Stimulated activated CD4-positive, alpha-beta T cell treated with anti-CD3 and anti-CD28 coated beads, Interleukin-4, amount 100 ng/mL, for 24 hours (primary cell): ENCODE results near the gene SEMA4F.

Experiments
- DNase-seq: peaks from one replicate; pipeline ENCODE4 v3.0.0-alpha.2; 2020

SEMA4F gene

GRCh38 chr2:74668087-74668486 lies 14.0 kb downstream of the SEMA4F start:
- DNase-seq: no peak

- no peak for DNase-seq
Observed at GRCh38 chr2:74670263-74670662, 16.2 kb downstream of the SEMA4F start.

GRCh38 chr2:74671479-74671878 lies 17.4 kb downstream of the SEMA4F start:
- no peak for DNase-seq

DNA sequence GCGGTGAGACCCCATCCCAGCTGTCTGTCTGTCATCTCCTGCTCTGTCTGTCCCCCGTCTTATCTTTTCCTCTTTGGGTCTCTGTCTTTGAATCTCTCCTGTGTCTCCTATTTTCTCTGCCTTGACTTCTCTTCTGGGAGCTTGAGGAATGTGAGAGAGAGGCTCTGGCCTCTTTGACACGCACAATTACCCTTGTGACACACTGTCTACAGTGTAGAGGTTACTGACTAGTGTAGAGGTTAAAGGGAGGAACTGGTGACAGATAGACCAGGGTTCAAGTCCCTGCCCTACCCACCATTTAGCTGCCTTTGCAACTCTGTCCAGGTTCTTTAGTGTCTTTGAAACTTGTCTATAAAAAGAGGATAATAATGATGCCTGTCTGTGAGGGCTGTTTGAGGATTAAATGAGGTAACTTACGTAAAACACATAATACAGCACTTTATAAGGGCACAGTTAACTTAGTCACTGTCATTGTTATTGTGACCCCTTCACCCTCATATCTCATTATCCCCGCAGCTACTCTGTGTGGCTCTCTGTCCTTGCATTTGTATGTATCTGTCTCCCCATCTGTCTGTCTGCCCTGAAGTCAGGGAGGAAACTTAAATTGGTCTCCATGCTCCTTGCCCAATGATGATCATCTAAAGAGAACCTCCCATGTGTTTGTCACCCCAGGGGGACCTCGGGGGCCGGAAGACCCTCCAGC lies 19.9 kb downstream of the SEMA4F start:
- DNase-seq: no peak

- DNase-seq: no peak
Observed at GRCh38 chr2:74675090-74675489, 21.0 kb downstream of the SEMA4F start.

- no peak for DNase-seq
Observed at GRCh38 chr2:74676331-74676730, 22.3 kb downstream of the SEMA4F start.

DNA sequence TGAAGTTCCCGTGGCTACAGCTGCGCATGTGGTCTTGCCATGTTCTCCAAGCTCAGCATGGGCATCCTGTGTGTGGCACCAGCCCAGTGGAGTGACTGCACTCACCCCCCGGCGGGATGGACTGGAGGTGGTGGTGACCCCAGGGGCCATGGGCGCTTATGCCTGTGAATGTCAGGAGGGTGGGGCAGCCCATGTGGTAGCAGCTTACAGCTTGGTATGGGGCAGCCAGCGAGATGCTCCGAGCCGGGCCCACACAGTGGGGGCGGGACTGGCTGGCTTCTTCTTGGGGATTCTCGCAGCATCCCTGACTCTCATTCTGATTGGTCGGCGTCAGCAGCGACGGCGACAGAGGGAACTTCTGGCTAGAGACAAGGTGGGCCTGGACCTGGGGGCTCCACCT lies 25.6 kb downstream of the SEMA4F start:
- DNase-seq: no peak

DNA sequence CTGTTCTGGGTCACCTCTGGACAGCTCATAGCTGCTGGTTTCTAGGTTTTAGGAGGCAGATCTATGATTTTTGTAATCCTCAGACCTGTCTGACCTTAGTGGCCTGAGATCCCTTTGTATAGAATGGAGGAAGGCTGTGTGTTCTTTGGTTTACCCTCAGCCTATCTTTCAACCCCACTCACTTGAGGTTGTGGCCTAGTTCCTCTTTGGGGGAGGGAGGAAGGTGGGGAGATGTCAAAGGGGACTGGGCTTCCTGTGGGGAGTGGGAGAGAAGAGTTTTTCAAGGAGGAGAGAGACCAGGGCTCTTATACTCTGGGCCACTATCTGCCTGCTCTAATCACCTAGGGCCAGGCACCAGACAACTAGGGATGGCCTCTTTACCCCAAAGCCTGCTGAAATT lies 28.5 kb downstream of the SEMA4F start:
- no peak for DNase-seq

DNA sequence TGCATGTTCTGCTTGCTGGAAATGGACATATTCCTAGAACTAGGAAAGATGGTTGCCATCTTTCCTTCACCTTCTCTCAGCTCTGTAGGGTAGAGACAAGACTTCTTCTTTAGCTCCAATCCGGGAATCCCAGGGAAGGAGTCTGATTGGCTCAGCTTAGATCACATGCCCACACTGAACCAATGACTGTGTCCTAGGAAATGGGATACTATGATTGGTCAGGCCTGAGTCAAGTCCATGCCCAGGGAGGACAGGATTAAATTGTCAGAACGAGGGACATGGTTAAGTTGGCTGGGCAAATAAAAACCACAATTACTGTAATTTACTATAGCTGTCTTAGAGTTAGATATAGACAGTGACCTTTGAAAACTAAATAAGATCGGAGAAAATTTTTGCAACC lies 31.4 kb downstream of the SEMA4F start:
- no peak for DNase-seq

DNA sequence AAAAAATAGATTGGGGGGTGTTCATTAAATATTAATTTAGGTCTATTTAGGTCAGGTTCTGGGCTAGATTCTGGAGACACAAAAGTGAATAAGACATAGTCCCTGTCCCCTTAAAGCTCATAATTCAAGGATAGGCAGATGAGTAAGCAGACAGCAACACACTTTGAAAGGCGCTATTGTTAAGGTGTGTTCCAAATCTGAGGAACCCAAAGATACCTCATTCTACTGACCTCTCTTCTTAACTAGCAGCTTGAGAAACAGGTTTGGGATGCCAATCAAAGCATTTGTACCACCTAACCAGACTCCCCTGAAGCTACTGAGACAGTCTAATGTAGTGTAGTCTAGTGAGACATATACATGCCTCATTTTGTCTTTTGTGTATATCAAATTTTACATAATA lies 34.8 kb downstream of the SEMA4F start:
- no peak for DNase-seq

DNA sequence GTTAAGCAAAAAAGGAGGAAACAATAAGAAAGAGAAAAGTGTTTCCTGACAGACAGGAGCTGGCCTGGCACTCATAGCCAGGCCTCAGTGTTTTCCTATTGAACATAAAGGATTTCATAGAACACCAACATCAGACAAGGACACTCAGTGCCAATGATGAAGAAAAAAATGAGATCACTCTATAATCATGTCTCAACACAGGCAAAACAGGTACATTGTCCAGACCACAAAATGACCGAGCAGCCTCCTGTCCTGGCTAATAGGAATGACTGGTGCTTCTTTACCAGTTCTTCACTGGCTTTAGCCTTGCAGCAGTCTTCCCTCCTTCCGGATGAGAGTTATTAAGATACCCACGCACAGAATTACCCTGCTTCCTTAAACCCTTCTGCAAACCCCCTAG lies 35.6 kb downstream of the SEMA4F start:
- no peak for DNase-seq

GRCh38 chr2:74690571-74690970 lies 36.5 kb downstream of the SEMA4F start:
- peak; percentile 16 for DNase-seq

- no peak for DNase-seq
Observed at GRCh38 chr2:74691929-74692328, 37.9 kb downstream of the SEMA4F start.

DNA sequence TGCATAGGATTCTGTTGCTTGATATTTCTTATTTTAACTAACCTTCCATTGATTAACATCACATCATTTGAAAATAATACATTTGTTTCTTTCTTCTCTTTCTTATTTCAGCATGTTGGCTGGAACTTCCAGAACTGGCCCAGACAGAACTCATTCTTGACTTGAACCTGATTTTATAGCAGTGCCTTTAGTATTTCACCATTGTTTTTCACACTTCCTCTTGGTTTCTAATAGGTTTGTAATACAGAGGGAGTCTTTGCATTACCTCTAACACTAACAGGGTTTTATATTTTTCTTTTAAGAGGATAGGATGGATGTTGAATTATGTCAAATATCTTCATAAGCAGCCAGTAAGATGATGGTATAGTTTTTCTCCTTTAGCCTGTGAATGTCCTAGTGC lies 39.2 kb downstream of the SEMA4F start:
- DNase-seq: no peak

- no peak for DNase-seq
Observed at GRCh38 chr2:74693668-74694067, 39.6 kb downstream of the SEMA4F start.

DNA sequence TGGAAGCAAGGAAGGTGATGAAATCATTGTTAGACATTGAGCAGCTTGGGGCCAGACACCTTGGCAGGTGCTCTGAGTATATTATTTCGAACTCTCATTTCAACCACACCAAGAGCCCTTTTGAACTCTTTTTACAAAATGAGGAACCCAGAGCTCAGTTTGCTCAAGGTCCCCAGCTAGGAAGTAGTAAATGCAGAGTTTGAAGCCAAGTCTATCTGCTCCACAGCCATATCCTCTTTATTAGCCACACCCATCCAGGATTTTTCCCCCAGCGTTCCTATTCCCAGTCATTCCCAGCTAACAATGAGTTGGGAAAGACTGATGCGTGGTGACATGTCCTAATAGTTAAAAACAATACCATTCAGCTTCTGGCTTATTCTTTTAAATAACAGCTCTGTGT lies 40.2 kb downstream of the SEMA4F start:
- no peak for DNase-seq

DNA sequence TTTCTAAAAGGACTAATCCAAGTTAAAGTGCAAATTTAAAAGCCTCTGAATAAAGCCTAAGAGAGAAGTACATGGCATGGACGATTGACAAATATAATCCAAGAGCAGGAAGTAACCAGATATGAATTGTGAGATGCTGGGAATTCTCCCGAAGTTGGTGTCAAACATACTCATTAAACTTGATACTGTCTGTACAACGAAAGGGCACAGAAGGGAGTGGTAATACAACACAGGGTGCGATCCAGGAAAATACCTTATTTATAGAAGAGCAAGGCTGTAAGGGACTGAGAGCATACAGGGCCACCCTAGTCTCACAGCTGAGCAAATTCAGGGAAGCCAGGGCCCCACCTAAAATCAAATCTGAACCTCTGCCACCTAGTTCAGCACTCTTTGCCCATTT lies 41.6 kb downstream of the SEMA4F start:
- DNase-seq: no peak

- no peak for DNase-seq
Observed at GRCh38 chr2:74696829-74697228, 42.8 kb downstream of the SEMA4F start.

- DNase-seq: no peak
Observed at GRCh38 chr2:74700643-74701372, 46.8 kb downstream of the SEMA4F start.

GRCh38 chr2:74702001-74702715 lies 48.1 kb downstream of the SEMA4F start:
- DNase-seq: no peak

- no peak for DNase-seq
Observed at GRCh38 chr2:74703373-74703772, 49.3 kb downstream of the SEMA4F start.

DNA sequence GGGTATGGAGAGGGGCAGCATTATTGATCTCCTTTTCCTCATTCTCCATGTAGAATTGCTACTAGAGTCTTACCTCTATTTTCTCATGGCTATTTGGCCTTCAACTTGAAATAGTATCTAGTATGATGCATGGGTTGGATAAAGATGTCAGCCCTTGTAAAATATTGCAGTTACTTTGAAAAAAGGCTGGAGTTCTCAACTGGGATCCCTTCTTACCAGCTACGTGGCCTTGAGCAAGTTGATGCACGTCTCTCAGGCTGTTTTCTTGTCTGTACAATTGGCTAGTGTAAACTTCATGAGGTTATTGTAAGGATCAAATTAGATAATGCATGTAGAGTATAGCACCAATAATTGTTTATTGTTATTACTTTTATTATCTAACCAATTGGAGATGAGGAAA lies 50.2 kb downstream of the SEMA4F start:
- DNase-seq: no peak

GRCh38 chr2:74706741-74707140 lies 52.7 kb downstream of the SEMA4F start:
- DNase-seq: no peak

DNA sequence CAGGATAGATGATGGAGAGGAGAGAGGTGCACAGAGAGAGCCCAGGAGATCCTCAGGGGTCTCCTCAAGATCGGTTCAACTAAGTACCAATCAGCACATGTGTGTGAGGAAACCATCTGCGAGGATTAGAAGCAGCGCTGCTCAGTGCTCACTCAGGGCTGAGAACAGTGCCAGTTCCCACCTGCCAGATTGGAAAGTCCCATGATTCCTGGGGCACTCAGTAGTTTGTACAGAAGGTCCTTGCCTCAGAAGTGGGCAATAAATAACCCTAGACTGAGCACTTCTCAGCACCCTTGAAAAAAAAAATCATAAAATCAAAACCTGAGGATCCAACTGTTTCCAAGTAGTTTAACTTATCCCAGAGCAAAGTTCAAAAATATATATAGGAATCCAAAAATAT lies 53.8 kb downstream of the SEMA4F start:
- DNase-seq: no peak
